Right lobe of liver (tissue), 6 donors: ENCODE measurements around the gene FITM1. TPM values are rescaled to one million over a fixed set of nuclear protein-coding genes. Genes with fewer than 3 reads are reported as not detected.

ENCODE experiments used
- ATAC-seq, 4 donors: fragments of 200-7000 bp; cut with Tn5 transposase; one replicate each; pipeline ENCODE4 v1.9.1; 2020; ENCODE audit warnings: mild to moderate bottlenecking in 4 of 4, moderate library complexity in 4 of 4
- DNase-seq, 3 donors: peaks; one replicate each; pipeline ENCODE4 v3.0.0-alpha.2; 2020
- H3K27ac ChIP-seq, 3 donors: fragments of 200-600 bp; one replicate each; pipeline ENCODE4 v1.8.0; 2022
- H3K27me3 ChIP-seq, 2 donors: fragments of 200-600 bp; one replicate each; pipeline ENCODE4 v1.8.0; 2022
- H3K36me3 ChIP-seq, 4 donors: fragments of 200-600 bp; sonication (generic) in 1 of 4; one replicate each; pipeline versions ENCODE4 v1.5.1 to v1.8.0; 2017 to 2022; ENCODE audit warnings: control low read depth in 1 of 4
- H3K4me1 ChIP-seq, 4 donors: fragments of 200-600 bp; sonication (generic) in 1 of 4; one replicate each; pipeline versions ENCODE4 v1.5.1 to v1.8.0; 2017 to 2022; ENCODE audit warnings: control low read depth in 1 of 4
- H3K4me3 ChIP-seq, 3 donors: fragments of 200-600 bp; one replicate each; pipeline ENCODE4 v1.8.0; 2022
- H3K9me3 ChIP-seq, 4 donors: fragments of 200-600 bp; sonication (generic) in 1 of 4; one replicate each; pipeline versions ENCODE4 v1.5.1 to v1.8.0; 2017 to 2022; ENCODE audit warnings: control low read depth in 1 of 4
- POLR2A ChIP-seq: fragments of 450-650 bp; IDR thresholded peaks from one replicate; pipeline ENCODE4 v1.6.1; 2017; ENCODE audit warnings: antibody characterized with exemption, mild to moderate bottlenecking
- WGBS: methylation state at CpG from one replicate; pipeline ENCODE4 v1.1.6; 2018; ENCODE audit warnings: low coverage, low lambda C conversion rate; ENCODE audit not compliant: insufficient coverage; ENCODE audit errors: missing lambda C conversion rate; 5-methylcytosine and 5-hydroxymethylcytosine counted together
- intact Hi-C, 2 donors: fragments of 100-400 bp; cut with DNase I; formaldehyde crosslinking; loops; one replicate each; pipeline versions ENCODE4 v1.11.2 to v1.14.1; 2022
- total RNA-seq, 6 experiments: library from RNA; depleted of rRNA in 2 of 6; stranded (reverse); fragments of >200 nt in 2 of 6; fragmentation: NEBNext Ultra II Directional in 3 of 6; extraction: Animal tissue kit (Norgen Biotek cat#: 25700) in 3 of 6; gene quantifications; one replicate each; pipeline versions ENCODE4 v1.1.0 to v1.2.4, GENCODE V29; 2016 to 2023
- TF ChIP-seq, protein P1 (sequence below), 4 donors: fragments of 200-600 bp in 3 of 4; fragments of 450-650 bp in 1 of 4; IDR thresholded peaks; one replicate each; pipeline versions ENCODE4 v1.5.1 to v1.8.0; 2016 to 2022; ENCODE audit warnings: antibody characterized with exemption in 4 of 4, mild to moderate bottlenecking in 2 of 4
- donor health status: DM: no; HTN: yes; CAD: no.
- donor health status: DM: no; HTN: no; CAD: no.
- donor health status: DM: no; HTN: no; CAD: no.
- donor health status: DM: no; HTN: yes; CAD: no.
- donor health status: DM: no; HTN: yes; CAD: no.

The FITM1 gene
- total RNA-seq, 6 experiments from 2014 or later: 1.5 to 32.5 (median 9.3) TPM

DNA sequence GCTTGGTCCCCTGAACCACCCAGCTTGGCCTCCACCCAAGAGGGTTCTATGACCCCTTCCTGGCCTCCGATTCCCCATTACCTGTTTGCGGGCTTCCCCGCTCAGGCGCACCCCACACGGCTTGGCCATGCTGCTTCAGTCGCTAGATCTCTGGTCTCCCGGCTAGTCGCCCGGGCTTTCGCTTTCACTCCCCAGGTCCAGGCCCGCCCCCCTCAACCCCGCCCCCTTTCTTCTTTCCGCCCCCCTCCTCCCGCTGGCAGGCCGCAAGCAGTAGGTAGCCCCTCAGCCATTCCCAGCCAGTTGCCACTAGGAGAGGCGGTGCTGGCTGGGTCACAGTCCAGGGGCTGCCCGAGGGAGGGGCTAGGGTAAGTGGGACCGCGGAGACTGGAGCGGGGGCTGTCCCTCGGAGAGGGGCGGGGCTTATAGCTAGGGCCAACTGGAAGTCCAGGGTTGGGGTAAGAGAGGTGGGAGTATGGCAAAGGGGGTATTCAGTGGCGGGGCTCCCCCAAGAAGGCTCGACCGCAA lies 16.1 kb downstream of the FITM1 start, which contains the start of gene PSME2:
Gene PSME2 (minus strand): TSS at position 158 of the 525 bp plus-strand sequence. CDS start 29 bp downstream, at position 129.
- Histone ChIP-seq H3K27me3 (no peaks in the 10 kb centered on the region), H3K36me3 (peaks cover 0 to 38% (median 14%) of the 10 kb centered on the region in 4 donors), H3K4me1 (peaks cover 0 to 22% (median 6%) of the 10 kb centered on the region in 4 donors), H3K4me3 (peak within 1 kb of the TSS; percentile 70 to 86 (median 83)), H3K27ac (peak within 1 kb of the TSS; percentile 49 to 79 (median 75)), H3K9me3 (no peaks in the 10 kb centered on the region)
- intact Hi-C loops: no loop called here
- peak; percentile 84 to 91 (median 87) for ATAC-seq
- WGBS: 0% methylated on average over 23 of the region's 25 CpGs
- TF ChIP-seq POLR2A: peak; percentile 22
- TF ChIP-seq, protein P1, sequence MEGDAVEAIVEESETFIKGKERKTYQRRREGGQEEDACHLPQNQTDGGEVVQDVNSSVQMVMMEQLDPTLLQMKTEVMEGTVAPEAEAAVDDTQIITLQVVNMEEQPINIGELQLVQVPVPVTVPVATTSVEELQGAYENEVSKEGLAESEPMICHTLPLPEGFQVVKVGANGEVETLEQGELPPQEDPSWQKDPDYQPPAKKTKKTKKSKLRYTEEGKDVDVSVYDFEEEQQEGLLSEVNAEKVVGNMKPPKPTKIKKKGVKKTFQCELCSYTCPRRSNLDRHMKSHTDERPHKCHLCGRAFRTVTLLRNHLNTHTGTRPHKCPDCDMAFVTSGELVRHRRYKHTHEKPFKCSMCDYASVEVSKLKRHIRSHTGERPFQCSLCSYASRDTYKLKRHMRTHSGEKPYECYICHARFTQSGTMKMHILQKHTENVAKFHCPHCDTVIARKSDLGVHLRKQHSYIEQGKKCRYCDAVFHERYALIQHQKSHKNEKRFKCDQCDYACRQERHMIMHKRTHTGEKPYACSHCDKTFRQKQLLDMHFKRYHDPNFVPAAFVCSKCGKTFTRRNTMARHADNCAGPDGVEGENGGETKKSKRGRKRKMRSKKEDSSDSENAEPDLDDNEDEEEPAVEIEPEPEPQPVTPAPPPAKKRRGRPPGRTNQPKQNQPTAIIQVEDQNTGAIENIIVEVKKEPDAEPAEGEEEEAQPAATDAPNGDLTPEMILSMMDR (IDR thresholded peaks at IDR 0.05): no peak
- DNase-seq: peak; percentile 98 to 99 (median 99)

DNA sequence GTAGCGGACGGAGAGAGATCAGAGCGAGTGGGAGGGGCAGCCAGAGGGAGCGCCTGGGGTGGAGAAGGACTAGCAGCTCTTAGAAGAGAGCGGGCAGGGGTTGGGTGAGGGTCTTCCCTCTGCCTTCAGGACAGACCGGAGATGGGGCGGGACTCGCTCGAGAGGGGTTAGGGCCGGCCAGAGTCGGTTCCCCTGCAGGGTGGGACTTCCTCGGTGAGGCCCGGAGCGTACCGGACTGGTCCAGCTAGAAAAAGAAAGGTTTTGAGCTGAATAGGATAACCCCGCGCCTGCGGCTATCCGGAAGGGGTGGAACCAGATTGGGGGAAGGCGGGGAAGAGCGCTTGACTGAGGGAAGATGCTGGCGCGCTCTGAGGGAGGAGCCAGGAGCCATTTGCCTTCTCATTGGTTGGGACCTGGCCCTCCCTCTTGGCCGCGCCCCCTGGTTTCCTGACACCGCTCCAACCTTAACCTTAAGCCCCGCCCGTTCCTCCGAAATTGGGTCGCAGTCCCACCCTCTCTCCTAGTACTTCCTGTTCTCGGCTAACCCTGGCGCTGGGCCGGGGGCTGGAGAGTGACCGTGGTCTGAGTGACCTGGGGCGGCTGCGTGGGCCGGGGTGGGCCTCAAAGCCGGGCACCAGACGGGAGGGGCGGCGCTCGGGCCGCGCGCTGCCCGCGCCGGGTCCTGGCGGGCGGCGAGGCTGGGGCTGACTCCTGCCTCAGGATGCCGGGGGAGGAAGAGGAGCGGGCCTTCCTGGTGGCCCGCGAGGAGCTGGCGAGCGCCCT lies 16.7 kb downstream of the FITM1 start, which contains the start of gene RNF31:
Gene RNF31 (plus strand): TSS at position 521 of the 783 bp plus-strand sequence. CDS start 201 bp downstream, at position 722.
- Histone ChIP-seq H3K4me3 (peak within 1 kb of the TSS; percentile 70 to 86 (median 83)), H3K4me1 (peaks cover 0 to 18% (median 4%) of the 10 kb centered on the region in 4 donors), H3K9me3 (no peaks in the 10 kb centered on the region), H3K27me3 (no peaks in the 10 kb centered on the region), H3K36me3 (peaks cover 0 to 44% (median 19%) of the 10 kb centered on the region in 4 donors), H3K27ac (peak within 1 kb of the TSS; percentile 49 to 79 (median 75))
- ATAC-seq: peak; percentile 89 to 93 (median 90)
- 0% methylated on average over 22 of the region's 57 CpGs for WGBS
- intact Hi-C loops: no loop called here
- DNase-seq: peak; percentile 98 to 99 (median 98)
- TF ChIP-seq, protein P1 (IDR thresholded peaks at IDR 0.05): peak in 1 of 4 donors; percentile 12
- peak; percentile 54 for TF ChIP-seq POLR2A

DNA sequence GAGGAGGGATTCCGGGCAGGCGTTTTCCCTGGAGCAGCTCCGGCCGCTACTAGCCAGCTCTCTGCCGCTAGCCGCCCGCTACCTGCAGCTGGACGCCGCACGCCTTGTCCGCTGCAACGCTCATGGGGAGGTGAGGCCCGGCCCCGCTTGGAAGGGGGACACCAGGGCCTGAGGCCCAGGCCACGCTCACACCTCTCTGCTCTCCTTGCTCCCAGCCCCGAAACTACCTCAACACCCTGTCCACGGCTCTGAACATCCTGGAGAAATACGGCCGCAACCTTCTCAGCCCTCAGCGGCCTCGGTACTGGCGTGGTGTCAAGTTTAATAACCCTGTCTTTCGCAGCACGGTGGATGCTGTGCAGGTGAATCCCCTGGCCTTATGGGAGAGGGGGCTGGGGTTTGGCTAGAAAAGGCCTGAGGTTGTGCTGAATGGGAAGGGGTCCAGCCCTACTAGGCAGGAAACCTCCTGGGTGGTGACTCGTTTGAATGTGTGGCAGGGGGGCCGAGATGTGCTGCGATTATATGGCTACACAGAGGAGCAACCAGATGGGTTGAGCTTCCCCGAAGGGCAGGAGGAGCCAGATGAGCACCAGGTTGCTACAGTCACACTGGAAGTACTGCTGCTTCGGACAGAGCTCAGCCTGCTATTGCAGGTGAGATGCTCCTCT lies 17.4 kb downstream of the FITM1 start:
- ATAC-seq (no peak), DNase-seq (peak in 1 of 3 donors; percentile 69)
- H3K4me1 ChIP-seq: peaks cover 0 to 16% (median 3%) of the 10 kb centered on the region in 4 donors
- TF ChIP-seq, protein P1 (IDR thresholded peaks at IDR 0.05): no peak
- TF ChIP-seq POLR2A: no peak
- peak overlapping the region; percentile 70 to 86 (median 83) for H3K4me3 ChIP-seq
- 0% methylated on average over 14 of the region's 29 CpGs for WGBS
- intact Hi-C loops: no loop called here
- peaks cover 0 to 52% (median 25%) of the 10 kb centered on the region in 4 donors for H3K36me3 ChIP-seq
- peak overlapping the region; percentile 49 to 79 (median 75) for H3K27ac ChIP-seq
- H3K27me3 ChIP-seq: no peaks in the 10 kb centered on the region
- no peaks in the 10 kb centered on the region for H3K9me3 ChIP-seq

DNA sequence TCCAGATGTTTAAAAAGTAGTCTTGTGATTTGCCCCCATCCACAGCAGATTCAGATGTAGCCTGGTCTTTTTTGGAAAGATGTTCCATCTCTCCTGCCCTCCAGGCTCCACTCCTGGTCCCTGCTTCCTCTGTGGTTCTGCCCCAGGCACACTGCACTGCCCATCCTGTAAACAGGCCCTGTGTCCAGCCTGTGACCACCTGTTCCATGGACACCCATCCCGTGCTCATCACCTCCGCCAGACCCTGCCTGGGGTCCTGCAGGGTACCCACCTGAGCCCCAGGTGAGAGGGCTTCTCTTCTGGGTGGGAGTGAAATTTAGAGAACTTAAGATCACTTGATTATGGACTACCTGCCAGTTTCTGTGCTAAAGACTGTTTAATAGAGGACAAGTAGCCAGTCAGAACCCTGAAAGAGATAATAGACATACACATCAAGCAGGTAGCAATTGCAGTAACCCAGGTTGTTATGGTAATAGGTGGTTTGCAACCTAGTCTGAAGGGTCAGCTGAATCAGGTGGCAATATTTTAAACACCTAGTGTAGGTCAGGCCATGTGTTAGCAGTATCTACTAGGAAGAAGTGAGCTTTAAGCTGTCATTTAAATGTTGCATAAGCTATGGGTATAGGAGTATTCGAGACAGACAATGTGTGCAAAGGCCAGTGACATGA lies 19.0 kb downstream of the FITM1 start:
- H3K4me1 ChIP-seq: peaks cover 0 to 16% (median 3%) of the 10 kb centered on the region in 4 donors
- WGBS: 92% methylated on average over 2 of the region's 3 CpGs
- H3K9me3 ChIP-seq: no peaks in the 10 kb centered on the region
- no peak overlapping the region for H3K27ac ChIP-seq
- TF ChIP-seq, protein P1 (IDR thresholded peaks at IDR 0.05): no peak
- no peak for TF ChIP-seq POLR2A
- H3K27me3 ChIP-seq: no peaks in the 10 kb centered on the region
- ATAC-seq: no peak
- H3K36me3 ChIP-seq: peaks cover 0 to 51% (median 22%) of the 10 kb centered on the region in 4 donors
- H3K4me3 ChIP-seq: no peak overlapping the region
- DNase-seq: peak in 1 of 3 donors; percentile 45
- intact Hi-C loops: no loop called here
